Fibroblast of the aortic adventitia (primary cell): ENCODE measurements around the gene NRXN3. TPM values are rescaled to one million over a fixed set of nuclear protein-coding genes. Genes with fewer than 3 reads are reported as not detected.

Experiments used
- DNase-seq: peaks from one replicate; pipeline ENCODE4 v3.0.0-alpha.2; 2010; ENCODE audit warnings: low read depth
- H3K4me3 ChIP-seq: 2 replicates; pipeline ENCODE4 v1.5.1; 2011; ENCODE audit warnings: low read depth, mild to moderate bottlenecking, control low read depth, low read length, moderate library complexity
- CTCF ChIP-seq: IDR thresholded peaks from 2 replicates; pipeline ENCODE4 v1.5.1; 2011; ENCODE audit warnings: mild to moderate bottlenecking, low read length, control low read depth, inconsistent platforms; ENCODE audit not compliant: insufficient read depth
- total RNA-seq: library from RNA; depleted of rRNA; stranded (reverse); fragments of >200 nt; gene quantifications from 2 replicates; pipeline ENCODE4 v1.2.3, GENCODE V29; 2012; ENCODE audit warnings: low replicate concordance

Gene NRXN3
- total RNA-seq, 1 donor: 0.18 TPM

- TF ChIP-seq CTCF: no peak
- H3K4me3 ChIP-seq: no peak overlapping the region
- no peak for DNase-seq
Measured at GRCh38 chr14:78614593-78614992, 444.4 kb downstream of the NRXN3 start.

GRCh38 chr14:78617735-78618134, 447.6 kb downstream of the NRXN3 start:
- TF ChIP-seq CTCF: no peak
- DNase-seq: no peak
- no peak overlapping the region for H3K4me3 ChIP-seq

GRCh38 chr14:78618368-78618767, 448.2 kb downstream of the NRXN3 start:
- no peak for TF ChIP-seq CTCF
- H3K4me3 ChIP-seq: no peak overlapping the region
- no peak for DNase-seq

GRCh38 chr14:78627114-78627513, 456.9 kb downstream of the NRXN3 start:
- H3K4me3 ChIP-seq: no peak overlapping the region
- no peak for TF ChIP-seq CTCF
- no peak for DNase-seq

- no peak for TF ChIP-seq CTCF
- no peak for DNase-seq
- no peak overlapping the region for H3K4me3 ChIP-seq
Measured at GRCh38 chr14:78631551-78631950, 461.4 kb downstream of the NRXN3 start.

- no peak overlapping the region for H3K4me3 ChIP-seq
- DNase-seq: no peak
- no peak for TF ChIP-seq CTCF
Measured at GRCh38 chr14:78633752-78634151, 463.6 kb downstream of the NRXN3 start.

GRCh38 chr14:78637489-78637888, 467.3 kb downstream of the NRXN3 start:
- no peak for DNase-seq
- TF ChIP-seq CTCF: no peak
- H3K4me3 ChIP-seq: no peak overlapping the region
